NCI-H526 (cell line): ENCODE measurements around the gene WDR45.

ENCODE experiments used
- DNase-seq, 2 experiments: peaks; one replicate each; lab custom pipeline; 2025; lab: John Stamatoyannopoulos, UW

WDR45 gene

GRCh38 chrX:49043220-49043986 is 36.3 kb downstream of the WDR45 start, which contains the start of gene TFE3:
Gene TFE3, minus strand, starts transcription at chrX:49043357. Its CDS starts 131 bp downstream, at chrX:49043226.
- peak; percentile 97 to 99 for DNase-seq

GRCh38 chrX:49042581-49043219 is 37.0 kb downstream of the WDR45 start:
- no peak for DNase-seq

- DNase-seq = peak; percentile 1 to 9
Observed at GRCh38 chrX:49041744-49042580, 37.7 kb downstream of the WDR45 start.

- no peak for DNase-seq
Observed at GRCh38 chrX:49040376-49040955, 39.2 kb downstream of the WDR45 start.

- peak; percentile 41 to 67 for DNase-seq
Observed at GRCh38 chrX:49039598-49040375, 39.9 kb downstream of the WDR45 start.

GRCh38 chrX:49037883-49038475 is 41.7 kb downstream of the WDR45 start:
- no peak for DNase-seq

- DNase-seq = no peak
Observed at GRCh38 chrX:49030283-49030682, 49.4 kb downstream of the WDR45 start.

- peak; percentile 2 to 26 for DNase-seq
Observed at GRCh38 chrX:49029876-49030275, 49.8 kb downstream of the WDR45 start.
